ENCODE results near the gene SLC2A14.
"Not testable (repeated sequence)": the region's sequence is repeated elsewhere in the genome, so short reads cannot be mapped to it uniquely, and the experiment has no call there.

The SLC2A14 gene

DNA sequence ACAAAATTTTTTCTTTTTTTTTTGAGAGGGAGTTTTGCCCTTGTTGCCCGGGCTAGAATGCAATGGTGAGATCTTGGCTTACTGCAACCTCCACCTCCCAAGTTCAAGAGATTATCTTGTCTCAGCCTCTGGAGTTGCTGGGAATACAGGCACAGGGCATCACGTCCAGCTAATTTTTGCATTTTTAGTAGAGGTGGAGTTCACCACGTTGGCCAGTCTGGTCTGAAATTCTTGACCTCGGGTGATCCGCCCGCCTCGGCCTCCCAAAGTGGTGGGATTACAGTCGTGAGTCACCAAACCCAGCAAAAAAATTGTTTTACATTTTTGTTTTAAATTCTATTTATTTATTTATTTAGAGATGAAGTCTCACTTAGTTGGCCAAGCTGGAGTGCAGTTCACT, 4.7 kb upstream of the SLC2A14 start:
- no peak for DNase-seq (ENCODE audit: insufficient read length, low spot score)

DNA sequence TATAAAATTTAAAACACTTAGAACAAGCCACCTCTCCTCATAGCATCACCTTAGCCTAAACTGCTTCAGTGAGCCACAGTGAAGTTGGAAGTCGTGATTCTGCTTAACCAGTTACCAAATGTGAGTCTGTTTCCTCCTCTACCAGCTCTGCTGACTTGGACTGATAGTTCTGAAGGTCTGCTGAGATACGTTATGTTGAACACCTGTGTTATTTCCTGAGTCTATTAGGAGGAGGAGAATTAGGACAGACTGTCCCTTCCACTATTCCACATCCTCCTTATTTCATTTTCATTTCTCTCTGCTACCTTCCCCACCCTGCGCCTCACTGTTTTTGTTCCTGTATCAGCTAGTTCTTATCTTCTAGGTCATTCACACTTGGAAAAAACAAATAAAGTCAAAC, 2.4 kb downstream of the SLC2A14 start:
- DNase-seq (ENCODE audit: insufficient read length, low spot score): no peak
- no peak for FAIRE-seq
- TF ChIP-seq, protein P1, sequence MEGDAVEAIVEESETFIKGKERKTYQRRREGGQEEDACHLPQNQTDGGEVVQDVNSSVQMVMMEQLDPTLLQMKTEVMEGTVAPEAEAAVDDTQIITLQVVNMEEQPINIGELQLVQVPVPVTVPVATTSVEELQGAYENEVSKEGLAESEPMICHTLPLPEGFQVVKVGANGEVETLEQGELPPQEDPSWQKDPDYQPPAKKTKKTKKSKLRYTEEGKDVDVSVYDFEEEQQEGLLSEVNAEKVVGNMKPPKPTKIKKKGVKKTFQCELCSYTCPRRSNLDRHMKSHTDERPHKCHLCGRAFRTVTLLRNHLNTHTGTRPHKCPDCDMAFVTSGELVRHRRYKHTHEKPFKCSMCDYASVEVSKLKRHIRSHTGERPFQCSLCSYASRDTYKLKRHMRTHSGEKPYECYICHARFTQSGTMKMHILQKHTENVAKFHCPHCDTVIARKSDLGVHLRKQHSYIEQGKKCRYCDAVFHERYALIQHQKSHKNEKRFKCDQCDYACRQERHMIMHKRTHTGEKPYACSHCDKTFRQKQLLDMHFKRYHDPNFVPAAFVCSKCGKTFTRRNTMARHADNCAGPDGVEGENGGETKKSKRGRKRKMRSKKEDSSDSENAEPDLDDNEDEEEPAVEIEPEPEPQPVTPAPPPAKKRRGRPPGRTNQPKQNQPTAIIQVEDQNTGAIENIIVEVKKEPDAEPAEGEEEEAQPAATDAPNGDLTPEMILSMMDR (IDR thresholded peaks at IDR 0.05; ENCODE audit: insufficient read depth, missing control alignments): no peak

More for the DNA sequence above, 4.7 kb upstream of the SLC2A14 start:
- no peak for FAIRE-seq
- TF ChIP-seq, protein P1 (IDR thresholded peaks at IDR 0.05; ENCODE audit: insufficient read depth, missing control alignments): no peak

DNA sequence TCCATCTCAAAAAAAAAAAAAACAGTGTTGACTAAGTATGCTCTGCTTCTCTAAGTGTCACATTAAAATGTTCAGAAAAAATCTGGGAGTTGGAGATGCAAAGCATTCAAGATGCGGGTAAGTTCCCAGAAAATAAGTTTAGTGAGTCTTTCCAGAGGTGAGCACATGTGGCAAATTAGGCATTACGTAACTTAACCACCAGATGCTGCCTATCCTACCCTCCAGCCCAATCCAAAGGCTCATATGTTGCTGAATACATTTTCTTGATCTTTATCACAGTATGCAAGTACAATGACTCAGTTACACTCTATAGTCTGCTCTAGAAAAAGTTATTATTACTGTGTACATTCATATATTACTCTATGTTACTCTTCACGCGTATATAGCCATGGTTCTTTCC, 3.6 kb downstream of the SLC2A14 start:
- no peak for FAIRE-seq

DNA sequence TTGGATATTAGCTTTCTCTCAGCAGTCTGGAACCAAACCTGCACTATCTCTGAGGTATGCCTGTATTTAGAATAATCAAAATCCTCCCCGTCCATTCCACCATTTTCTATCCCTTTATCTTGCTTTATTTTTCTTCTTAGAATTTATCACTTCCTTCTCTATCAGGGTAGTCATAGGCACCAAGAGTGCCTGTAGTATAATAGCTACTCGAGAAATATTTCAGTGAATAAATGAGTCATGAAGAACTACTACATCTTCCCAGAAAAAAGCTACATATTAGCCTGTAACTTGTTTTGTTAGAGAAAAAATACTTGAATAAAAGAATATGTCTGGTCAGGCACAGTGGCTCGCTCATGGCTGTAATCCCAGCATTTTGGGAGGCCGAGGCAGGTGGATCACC, 4.3 kb downstream of the SLC2A14 start:
- FAIRE-seq: no peak
- DNase-seq (ENCODE audit: insufficient read length, low spot score): no peak
- TF ChIP-seq, protein P1 (IDR thresholded peaks at IDR 0.05; ENCODE audit: insufficient read depth, missing control alignments): no peak

More for the DNA sequence above, 3.6 kb downstream of the SLC2A14 start:
- TF ChIP-seq, protein P1 (IDR thresholded peaks at IDR 0.05; ENCODE audit: insufficient read depth, missing control alignments): no peak
- DNase-seq (ENCODE audit: insufficient read length, low spot score): no peak

DNA sequence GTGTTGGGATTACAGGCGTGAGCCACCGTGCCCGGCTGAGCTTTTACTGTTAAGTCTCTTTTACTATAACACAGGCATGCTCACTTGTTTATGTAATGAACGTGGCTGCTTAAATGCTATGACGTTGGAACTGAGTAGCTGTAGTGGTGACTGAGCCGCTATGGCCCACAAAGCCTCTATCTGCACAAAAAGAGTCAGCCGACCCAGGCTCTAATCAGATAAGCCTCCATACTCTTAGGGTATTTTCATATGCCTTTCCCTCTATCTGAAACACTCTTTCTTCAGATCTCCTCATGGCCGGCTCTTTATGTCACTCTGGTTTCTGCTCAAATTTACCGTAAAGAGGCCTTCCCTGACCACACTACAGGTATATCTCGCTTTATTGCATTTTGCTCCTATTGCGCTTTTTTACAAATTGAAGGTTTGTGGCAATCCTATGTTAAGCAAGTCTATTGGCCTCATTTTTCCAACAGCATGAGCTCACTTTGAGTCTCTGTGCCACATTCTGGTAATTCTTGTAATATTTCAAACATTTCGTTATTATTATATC, 8.0 kb downstream of the SLC2A14 start:
- no peak for DNase-seq (ENCODE audit: insufficient read length, low spot score)
- no peak for FAIRE-seq
- TF ChIP-seq, protein P1 (IDR thresholded peaks at IDR 0.05; ENCODE audit: insufficient read depth, missing control alignments): no peak

DNA sequence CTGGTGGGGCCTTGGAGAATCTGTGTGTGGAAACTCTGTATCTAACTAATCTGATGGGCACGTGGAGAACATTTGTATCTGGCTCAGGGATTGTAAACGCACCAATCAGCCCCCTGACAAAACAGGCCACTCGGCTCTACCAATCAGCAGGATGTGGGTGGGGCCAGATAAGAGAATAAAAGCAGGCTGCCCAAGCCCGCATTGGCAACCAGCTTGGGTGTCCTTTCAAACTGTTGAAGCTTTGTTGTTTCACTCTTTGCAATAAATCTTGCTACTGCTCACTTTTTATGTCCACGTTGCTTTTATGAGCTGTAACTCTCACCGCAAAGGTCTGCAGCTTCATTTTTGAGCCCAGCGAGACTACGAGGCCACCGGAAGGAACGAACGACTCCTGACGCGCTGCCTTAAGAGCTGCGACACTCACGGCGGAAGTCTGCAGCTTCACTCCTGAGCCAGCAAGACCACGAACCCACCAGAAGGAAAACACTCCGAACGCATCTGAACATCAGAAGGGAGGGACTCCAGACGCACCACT, 9.8 kb downstream of the SLC2A14 start:
- not testable (repeated sequence) for DNase-seq (ENCODE audit: insufficient read length, low spot score); FAIRE-seq

DNA sequence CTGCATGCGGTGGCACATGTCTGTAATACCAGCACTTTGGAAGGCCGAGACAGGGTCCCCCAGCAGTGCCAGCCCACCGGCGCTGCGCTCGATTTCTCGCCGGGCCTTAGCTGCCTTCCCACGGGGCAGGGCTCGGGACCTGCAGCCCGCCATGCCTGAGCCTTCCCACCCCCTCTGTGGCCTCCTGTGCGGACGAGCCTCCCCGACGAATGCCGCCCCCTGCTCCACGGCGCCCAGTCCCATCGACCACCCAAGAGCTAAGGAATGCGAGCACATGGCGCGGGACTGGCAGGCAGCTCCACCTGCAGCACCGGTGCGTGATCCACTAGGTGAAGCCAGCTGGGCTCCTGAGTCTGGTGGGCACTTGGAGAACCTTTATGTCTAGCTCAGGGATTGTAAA, 10.4 kb downstream of the SLC2A14 start:
- FAIRE-seq; DNase-seq (ENCODE audit: insufficient read length, low spot score): not testable (repeated sequence)

DNA sequence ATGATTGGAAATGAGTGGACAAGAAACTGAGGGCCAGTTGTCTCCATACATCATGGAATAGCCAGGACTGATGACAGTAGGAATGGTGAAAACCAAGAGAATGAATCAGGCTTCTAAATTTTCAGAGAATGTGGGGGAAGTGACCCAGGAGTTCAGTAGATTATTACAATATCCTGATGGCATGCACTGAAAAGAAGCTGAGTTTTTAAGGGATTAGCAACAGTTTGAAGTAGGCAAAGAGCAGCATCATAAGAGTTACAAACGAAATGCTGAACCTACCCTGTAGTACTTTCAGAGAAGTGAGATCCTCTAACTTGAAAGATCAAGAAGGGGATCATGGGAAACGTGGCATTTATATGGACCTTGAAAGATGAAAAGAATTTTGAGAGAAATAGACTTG, 13.2 kb downstream of the SLC2A14 start:
- no peak for FAIRE-seq
- no peak for DNase-seq (ENCODE audit: insufficient read length, low spot score)

More for the DNA sequence above, 13.2 kb downstream of the SLC2A14 start:
- TF ChIP-seq, protein P1 (IDR thresholded peaks at IDR 0.05; ENCODE audit: insufficient read depth, missing control alignments): no peak
